Neural cell (in vitro differentiated cells): ENCODE results near the gene CDHR4.

Experiments used
- CTCF ChIP-seq: fragments of 450-650 bp; IDR thresholded peaks from 2 replicates; pipeline ENCODE4 v1.5.1; 2014; ENCODE audit warnings: antibody characterized with exemption, mild to moderate bottlenecking, moderate library complexity; ENCODE audit not compliant: poor library complexity, severe bottlenecking
- SMC3 ChIP-seq: fragments of 450-650 bp; conservative IDR thresholded peaks from 2 replicates; pipeline ENCODE4 v1.6.1; 2014; ENCODE audit warnings: antibody characterized with exemption, mild to moderate bottlenecking, moderate library complexity; ENCODE audit not compliant: poor library complexity

DNA sequence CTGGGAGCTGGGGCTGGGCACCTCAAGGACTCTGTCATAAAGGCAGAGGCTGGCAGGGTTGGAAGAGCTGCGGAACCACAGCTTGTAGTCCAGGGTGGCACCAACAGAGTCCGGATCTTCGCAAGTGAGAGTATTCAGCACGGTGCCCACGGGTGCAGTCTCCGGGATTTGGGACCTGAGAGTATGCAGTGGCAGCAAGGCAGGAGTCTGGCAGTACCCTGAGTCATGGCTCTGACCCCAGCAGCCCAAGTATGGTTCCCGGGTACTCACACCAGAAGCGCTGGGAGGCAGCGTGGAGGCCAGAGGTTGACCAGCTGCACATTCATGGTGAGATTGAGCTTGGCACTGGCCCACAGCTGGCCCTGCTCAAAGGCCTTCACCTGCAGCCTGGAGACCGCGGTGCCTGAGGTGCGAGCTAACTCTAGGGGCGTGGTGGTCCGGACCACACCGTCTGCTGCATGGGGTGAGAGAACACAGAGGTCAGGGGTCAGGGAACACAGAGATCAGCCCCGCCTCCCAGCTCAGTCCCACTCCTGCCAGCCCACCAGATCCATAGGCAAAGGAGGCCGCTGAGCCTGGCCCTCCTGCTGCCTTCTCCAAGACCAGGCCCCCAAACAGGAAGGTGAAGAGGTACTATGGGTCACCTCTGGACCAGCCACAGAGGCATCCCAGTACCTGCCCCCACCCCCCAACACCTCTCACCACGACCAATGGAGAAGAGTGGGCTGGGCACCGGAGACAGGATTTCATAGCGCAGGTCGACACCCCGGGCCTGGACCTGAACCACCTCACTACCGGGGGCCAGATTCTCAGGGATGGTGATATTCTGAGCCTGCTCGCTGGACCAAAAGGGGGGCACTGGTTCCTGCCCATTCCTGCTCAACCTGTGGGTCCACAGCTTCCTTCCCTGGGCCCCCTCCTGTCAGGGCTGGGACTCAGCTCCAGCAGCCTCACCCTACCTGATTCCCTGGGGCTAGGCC, 4.5 kb downstream of the CDHR4 start:
- TF ChIP-seq CTCF (no peak), SMC3 (no peak)
